Endothelial cell of umbilical vein (primary cell): ENCODE data around the gene DMPK. TPM values are rescaled to one million over a fixed set of nuclear protein-coding genes. Genes with fewer than 3 reads are reported as not detected.

Experiments
- BruUV-seq: library from RNA; stranded (reverse); fragments of 400-500 nt; replicated peaks from 2 replicates; lab custom pipeline; 2021; lab: Mats Ljungman, UMichigan
- CTCF ChIA-PET: fragments of 300-600, 350-600 bp; sonication (Branson Sonifier 250); formaldehyde crosslinking; loops from one replicate; lab custom pipeline; 2021; ENCODE audit warnings: antibody characterized with exemption, inconsistent platforms; lab: Charles Lee
- POLR2A ChIA-PET: fragments of 300-600, 350-600 bp; sonication (Branson Sonifier 250); formaldehyde crosslinking; loops from one replicate; lab custom pipeline; 2021; ENCODE audit warnings: antibody characterized with exemption, inconsistent platforms; lab: Charles Lee
- DNase-seq: peaks from one replicate; pipeline ENCODE4 v3.0.0-alpha.2; 2011; ENCODE audit warnings: low read depth, low spot score
- FAIRE-seq: peaks from 2 replicates; lab custom pipeline; 2011; peaks lifted over from hg19 to GRCh38; lab: Jason Lieb, UNC
- H2AFZ ChIP-seq: 2 replicates; pipeline ENCODE4 v1.6.0; 2012; ENCODE audit warnings: low read depth, low read length, control low read depth, inconsistent platforms
- H3K27ac ChIP-seq: 2 replicates; pipeline ENCODE4 v1.5.1; 2011; ENCODE audit warnings: low read depth, mild to moderate bottlenecking, control low read depth, low read length, moderate library complexity; ENCODE audit not compliant: insufficient read depth
- H3K27me3 ChIP-seq, 2 experiments: 2 replicates each; pipeline versions ENCODE4 v1.6.0 to v1.6.1; 2011; ENCODE audit warnings: low read length in 2 of 2, mixed read lengths in 1 of 2; ENCODE audit not compliant: control insufficient read depth in 2 of 2, insufficient read depth in 2 of 2
- H3K36me3 ChIP-seq, 2 experiments: 2 replicates in 1 of 2; 3 replicates in 1 of 2; pipeline ENCODE4 v1.5.1; 2011; ENCODE audit warnings: low read length in 2 of 2, mild to moderate bottlenecking in 1 of 2, moderate library complexity in 1 of 2; ENCODE audit not compliant: control insufficient read depth in 2 of 2, insufficient read depth in 2 of 2; ENCODE audit errors: extremely low read depth in 1 of 2
- H3K4me1 ChIP-seq: 3 replicates; pipeline ENCODE4 v1.5.1; 2011; ENCODE audit warnings: mild to moderate bottlenecking, low read length; ENCODE audit not compliant: control insufficient read depth, insufficient read depth; ENCODE audit errors: extremely low read depth
- H3K4me2 ChIP-seq: 2 replicates; pipeline ENCODE4 v1.6.1; 2011; ENCODE audit warnings: low read length, control low read depth, mixed read lengths; ENCODE audit not compliant: insufficient read depth
- H3K4me3 ChIP-seq, 3 experiments: fragments of 200-600 bp in 1 of 3; sonication (generic), shearing (Covaris generic) in 1 of 3; replicated peaks in 1 of 3; 2 replicates each; pipeline ENCODE4 v1.5.1; 2011 to 2016; ENCODE audit warnings: control low read depth in 3 of 3, low read length in 3 of 3, mild to moderate bottlenecking in 2 of 3, inconsistent platforms in 1 of 3, low read depth in 1 of 3, moderate library complexity in 1 of 3; ENCODE audit not compliant: insufficient read depth in 1 of 3
- H3K79me2 ChIP-seq: 2 replicates; pipeline ENCODE4 v1.6.0; 2012; ENCODE audit warnings: low read length, inconsistent platforms; ENCODE audit not compliant: control insufficient read depth, insufficient read depth
- H3K9ac ChIP-seq: replicated peaks from 2 replicates; pipeline ENCODE3; 2011; ENCODE audit warnings: low read length, control low read depth; ENCODE audit not compliant: insufficient read depth; ENCODE audit errors: extremely low read depth
- H3K9me1 ChIP-seq: replicated peaks from 3 replicates; pipeline ENCODE4 v1.6.0; 2011; ENCODE audit warnings: mild to moderate bottlenecking, low read length; ENCODE audit not compliant: control insufficient read depth, insufficient read depth; ENCODE audit errors: extremely low read depth
- H3K9me3 ChIP-seq: replicated peaks from 2 replicates; pipeline ENCODE4 v1.5.1; 2012; ENCODE audit warnings: low read length, inconsistent platforms; ENCODE audit not compliant: control insufficient read depth, insufficient read depth
- H4K20me1 ChIP-seq: replicated peaks from 2 replicates; pipeline ENCODE3; 2011; ENCODE audit warnings: mild to moderate bottlenecking, low read length; ENCODE audit not compliant: control insufficient read depth, insufficient read depth; ENCODE audit errors: extremely low read depth
- EZH2 ChIP-seq: IDR thresholded peaks from 2 replicates; pipeline ENCODE4 v1.6.1; 2012; ENCODE audit warnings: borderline replicate concordance, low read depth, mild to moderate bottlenecking, moderate library complexity, low read length, inconsistent platforms; ENCODE audit not compliant: severe bottlenecking
- FOS ChIP-seq: IDR thresholded peaks from 2 replicates; pipeline ENCODE4 v1.6.1; 2011; ENCODE audit warnings: mild to moderate bottlenecking, low read length, moderate library complexity, borderline replicate concordance; ENCODE audit not compliant: insufficient read depth
- GATA2 ChIP-seq: IDR thresholded peaks from 2 replicates; pipeline ENCODE4 v1.7.0; 2011; ENCODE audit warnings: low read depth, mild to moderate bottlenecking, moderate library complexity, mixed read lengths, low read length; ENCODE audit not compliant: insufficient read length, insufficient read depth
- JUN ChIP-seq: IDR thresholded peaks from 2 replicates; pipeline ENCODE4 v1.6.1; 2011; ENCODE audit warnings: borderline replicate concordance, low read depth; ENCODE audit not compliant: insufficient read length, insufficient read depth
- MYC ChIP-seq: IDR thresholded peaks from one replicate; pipeline ENCODE4 v1.6.1; 2011; ENCODE audit warnings: mild to moderate bottlenecking, low read depth, low read length
- POLR2A ChIP-seq: IDR thresholded peaks from 2 replicates; pipeline ENCODE4 v1.6.1; 2012; ENCODE audit warnings: low read depth, mild to moderate bottlenecking, control low read depth, low read length
- POLR2AphosphoS5 ChIP-seq: IDR thresholded peaks from 2 replicates; pipeline ENCODE4 v1.6.1; 2012; ENCODE audit warnings: low read depth, mild to moderate bottlenecking, control low read depth, low read length, moderate library complexity; ENCODE audit not compliant: insufficient read depth
- dilution Hi-C: fragments of 300-500 bp; cut with MboI; formaldehyde crosslinking; loops from one replicate; pipeline ENCODE4 v1.15.0; 2019; ENCODE audit warnings: low sequenced_read_pairs; ENCODE audit not compliant: extremely low pct_ligation_motif_present
- intact Hi-C: fragments of 100-400 bp; cut with micrococcal nuclease; formaldehyde crosslinking; loops from one replicate; pipeline ENCODE4 v1.10.0; 2022
- polyA plus RNA-seq, 4 experiments: library from polyadenylated mRNA; depleted of rRNA in 3 of 4; stranded (reverse) in 3 of 4; unstranded in 1 of 4; fragments of >200 nt; gene quantifications; 2 replicates each; pipeline versions ENCODE4 v1.2.1 to v1.2.3, GENCODE V29; 2011 to 2012; ENCODE audit warnings: missing spikeins in 1 of 4
- total RNA-seq: library from RNA; stranded (reverse); gene quantifications from 2 replicates; pipeline ENCODE4 v1.2.3, GENCODE V29; 2021
- TF ChIP-seq, protein P1 (sequence below), 2 donors: IDR thresholded peaks; 1 replicate in 1 of 2; 2 replicates in 1 of 2; pipeline ENCODE4 v1.5.1; 2011; ENCODE audit warnings: low read length in 2 of 2, mild to moderate bottlenecking in 2 of 2, moderate library complexity in 2 of 2, control low read depth in 1 of 2, inconsistent platforms in 1 of 2, low read depth in 1 of 2; ENCODE audit not compliant: insufficient read depth in 1 of 2; ENCODE audit errors: extremely low read depth in 1 of 2
- TF ChIP-seq, protein P2 (sequence below): IDR thresholded peaks from 2 replicates; pipeline ENCODE4 v1.6.1; 2011; ENCODE audit not compliant: insufficient read depth, insufficient read length

The DMPK gene
- total and polyA plus RNA-seq, 2 donors (not counting 3 experiments of a cell fraction or from before 2014, with no cell fraction given), result 36.6 to 73.3 TPM

DNA sequence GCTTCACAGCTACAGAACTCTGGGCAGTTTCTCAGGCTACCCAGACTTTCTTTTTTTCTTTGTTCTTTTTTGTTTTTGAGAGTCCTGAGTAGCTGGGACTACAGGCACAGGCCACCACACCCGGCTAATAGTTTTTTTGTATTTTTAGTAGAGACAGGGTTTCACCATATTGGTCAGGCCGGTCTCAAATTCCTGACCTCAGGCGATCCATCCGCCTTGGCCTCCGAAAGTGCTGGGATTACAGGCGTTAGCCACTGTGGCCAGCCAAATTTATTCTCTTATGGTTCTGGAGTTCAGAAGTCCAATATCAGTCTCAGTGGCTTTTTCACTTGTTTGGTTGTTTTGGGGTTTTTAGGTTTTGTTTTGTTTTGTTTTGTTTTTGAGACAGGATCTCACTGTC lies 36.7 kb downstream of the DMPK start:
- Histone ChIP-seq H4K20me1 (no peaks in the 10 kb centered on the region), H3K36me3 (no peaks in the 10 kb centered on the region), H2AFZ (no peak overlapping the region), H3K27ac (no peak overlapping the region), H3K79me2 (no peaks in the 10 kb centered on the region), H3K4me1 (no peaks in the 10 kb centered on the region), H3K9me1 (no peaks in the 10 kb centered on the region), H3K27me3 (peaks cover 8% of the 10 kb centered on the region in 2 experiments), H3K4me2 (no peak overlapping the region), H3K4me3 (no peak overlapping the region), H3K9me3 (no peaks in the 10 kb centered on the region), H3K9ac (no peak overlapping the region)
- POLR2A ChIA-PET, result no interaction called here
- intact Hi-C loops, result no loop called here
- dilution Hi-C loops, result no loop called here
- TF ChIP-seq, protein P1, sequence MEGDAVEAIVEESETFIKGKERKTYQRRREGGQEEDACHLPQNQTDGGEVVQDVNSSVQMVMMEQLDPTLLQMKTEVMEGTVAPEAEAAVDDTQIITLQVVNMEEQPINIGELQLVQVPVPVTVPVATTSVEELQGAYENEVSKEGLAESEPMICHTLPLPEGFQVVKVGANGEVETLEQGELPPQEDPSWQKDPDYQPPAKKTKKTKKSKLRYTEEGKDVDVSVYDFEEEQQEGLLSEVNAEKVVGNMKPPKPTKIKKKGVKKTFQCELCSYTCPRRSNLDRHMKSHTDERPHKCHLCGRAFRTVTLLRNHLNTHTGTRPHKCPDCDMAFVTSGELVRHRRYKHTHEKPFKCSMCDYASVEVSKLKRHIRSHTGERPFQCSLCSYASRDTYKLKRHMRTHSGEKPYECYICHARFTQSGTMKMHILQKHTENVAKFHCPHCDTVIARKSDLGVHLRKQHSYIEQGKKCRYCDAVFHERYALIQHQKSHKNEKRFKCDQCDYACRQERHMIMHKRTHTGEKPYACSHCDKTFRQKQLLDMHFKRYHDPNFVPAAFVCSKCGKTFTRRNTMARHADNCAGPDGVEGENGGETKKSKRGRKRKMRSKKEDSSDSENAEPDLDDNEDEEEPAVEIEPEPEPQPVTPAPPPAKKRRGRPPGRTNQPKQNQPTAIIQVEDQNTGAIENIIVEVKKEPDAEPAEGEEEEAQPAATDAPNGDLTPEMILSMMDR (IDR thresholded peaks at IDR 0.05; ENCODE audit: extremely low read depth in 1 of 2, insufficient read depth in 1 of 2, low read depth in 1 of 2, low read length in 2 of 2), result no peak
- TF ChIP-seq, protein P2, sequence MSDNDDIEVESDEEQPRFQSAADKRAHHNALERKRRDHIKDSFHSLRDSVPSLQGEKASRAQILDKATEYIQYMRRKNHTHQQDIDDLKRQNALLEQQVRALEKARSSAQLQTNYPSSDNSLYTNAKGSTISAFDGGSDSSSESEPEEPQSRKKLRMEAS, result no peak
- TF ChIP-seq POLR2A (no peak), FOS (no peak), GATA2 (no peak), EZH2 (no peak), MYC (no peak), JUN (no peak), POLR2AphosphoS5 (no peak)
- no TSS peak for BruUV-seq
- FAIRE-seq, result no peak
- CTCF ChIA-PET, result interaction anchor here (1.0 to 1.4 kb wide), 3 partner anchors 8 to 52 kb away, joined by 3 read pairs; no protein-coding TSS in a partner anchor
- DNase-seq, result no peak
